Right lung (tissue), 5 donors: ENCODE measurements around the gene BRCA2. TPM values are rescaled to one million over a fixed set of nuclear protein-coding genes. Genes with fewer than 3 reads are reported as not detected.
"Not testable (repeated sequence)": the region's sequence is repeated elsewhere in the genome, so short reads cannot be mapped to it uniquely, and the experiment has no call there.

Source experiments
- DNase-seq, 2 donors: peaks; one replicate each; pipeline ENCODE4 v3.0.0-alpha.2; 2013
- polyA plus RNA-seq, 5 donors: library from polyadenylated mRNA; unstranded; fragments of 120-200 nt; gene quantifications; one replicate each; pipeline versions ENCODE4 v1.2.1 to v1.2.3, GENCODE V29; 2013; ENCODE audit warnings: inconsistent platforms in 1 of 5, low replicate concordance in 1 of 5; ENCODE audit not compliant: insufficient read length in 5 of 5, insufficient read depth in 1 of 5

BRCA2 gene
- polyA plus RNA-seq, 5 donors = 6.5 to 13.5 (median 9.3) TPM

DNA sequence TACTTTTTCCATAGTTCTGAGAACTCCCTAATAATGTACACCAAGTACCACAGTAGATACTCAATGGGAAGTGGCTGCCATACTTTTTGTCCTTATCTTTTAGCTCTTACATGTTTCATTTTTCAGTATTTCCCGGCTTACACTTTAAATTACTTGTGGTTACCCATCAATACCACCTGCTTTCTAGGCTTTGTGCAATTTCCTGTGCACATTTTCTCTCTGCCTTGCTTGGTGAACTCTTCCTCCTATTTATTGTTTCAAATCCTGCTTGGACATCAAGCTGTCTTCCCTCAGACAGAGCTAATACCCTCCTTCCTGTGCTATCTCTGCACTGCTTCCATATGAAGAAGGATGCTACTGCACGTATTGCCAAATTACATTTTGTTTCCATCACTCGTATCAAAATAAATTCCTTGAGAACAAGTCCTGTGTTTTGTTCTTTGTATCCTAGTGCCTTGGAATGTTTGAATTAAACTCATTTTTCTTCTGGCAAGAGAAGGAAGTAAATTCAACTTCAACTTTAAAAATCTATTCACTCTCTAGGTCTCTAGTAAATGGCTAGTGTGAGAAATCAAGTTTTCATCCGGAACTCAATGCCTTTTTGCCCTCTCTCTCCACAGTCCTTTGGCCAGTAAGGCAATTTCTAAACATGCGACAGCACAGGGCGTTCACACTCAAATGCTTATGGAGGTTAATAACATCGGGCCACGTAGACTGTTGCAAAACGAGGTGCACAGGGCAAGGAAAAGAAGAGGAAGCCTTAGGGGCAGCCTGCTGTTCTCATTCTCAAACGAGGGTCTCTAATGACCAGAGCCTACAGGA lies 5.8 kb upstream of the BRCA2 start:
- DNase-seq = no peak

DNA sequence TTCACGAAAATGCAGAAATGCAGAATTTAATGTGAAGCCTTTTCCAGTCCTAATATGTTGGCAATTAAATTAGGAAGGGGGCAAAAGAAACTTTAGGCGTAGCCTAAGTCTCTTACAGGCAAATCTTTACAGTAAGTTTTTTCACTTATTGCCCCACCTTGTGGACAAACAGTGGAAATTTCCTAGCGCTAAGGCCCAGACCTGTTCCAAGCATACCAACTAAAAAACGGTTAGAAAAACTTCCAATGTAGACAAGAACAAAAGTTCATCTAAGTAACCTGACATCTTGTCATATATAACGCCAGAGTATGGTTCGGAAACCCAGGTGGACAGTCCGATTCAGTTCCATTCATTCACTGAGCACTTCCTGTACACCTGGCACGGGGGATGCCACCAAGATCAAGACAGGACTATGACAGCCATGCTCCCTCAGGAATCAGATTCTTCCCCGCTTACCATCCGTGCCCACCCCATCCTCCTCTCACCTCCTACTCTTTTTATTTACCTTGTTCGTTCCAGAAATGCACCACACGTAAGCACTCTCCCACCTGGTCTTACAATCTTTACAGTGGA lies 5.1 kb upstream of the BRCA2 start:
- peak; percentile 34 to 48 for DNase-seq

DNA sequence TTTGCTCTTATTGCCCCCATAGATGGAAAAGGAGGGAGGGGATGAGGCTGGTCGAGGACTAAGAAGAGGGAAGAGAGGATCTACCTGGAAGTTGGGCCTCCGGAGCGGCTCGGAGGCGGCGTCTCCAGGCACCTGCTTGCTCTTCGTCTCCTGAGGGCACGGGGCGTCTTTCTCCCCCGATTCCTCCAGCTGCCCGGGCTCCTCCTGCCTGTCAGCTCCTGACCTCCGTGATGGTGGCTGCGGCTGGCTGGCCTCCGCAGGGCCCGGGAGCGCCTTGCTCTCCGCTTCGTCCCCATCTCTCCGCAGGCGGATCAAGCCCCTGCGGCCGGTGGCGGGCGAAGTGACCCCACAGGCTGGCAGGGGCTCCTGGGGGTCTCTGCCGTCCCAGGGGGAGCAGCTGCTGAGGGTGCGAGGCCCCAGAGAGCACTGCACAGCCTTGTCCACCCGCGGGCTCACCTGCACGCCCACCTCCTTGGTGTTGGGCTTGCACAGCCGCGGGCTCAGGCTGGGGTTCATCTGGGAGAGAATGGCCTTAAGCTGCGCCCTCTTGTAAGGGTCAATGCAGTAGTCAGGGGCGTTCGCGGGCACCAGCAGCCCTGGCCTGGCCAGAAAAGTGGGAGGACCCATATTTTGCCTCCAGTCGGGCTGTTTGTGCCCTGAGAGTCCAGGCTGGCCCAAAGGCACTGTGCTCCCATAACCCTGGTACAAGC lies 4.0 kb upstream of the BRCA2 start:
- no peak for DNase-seq

DNA sequence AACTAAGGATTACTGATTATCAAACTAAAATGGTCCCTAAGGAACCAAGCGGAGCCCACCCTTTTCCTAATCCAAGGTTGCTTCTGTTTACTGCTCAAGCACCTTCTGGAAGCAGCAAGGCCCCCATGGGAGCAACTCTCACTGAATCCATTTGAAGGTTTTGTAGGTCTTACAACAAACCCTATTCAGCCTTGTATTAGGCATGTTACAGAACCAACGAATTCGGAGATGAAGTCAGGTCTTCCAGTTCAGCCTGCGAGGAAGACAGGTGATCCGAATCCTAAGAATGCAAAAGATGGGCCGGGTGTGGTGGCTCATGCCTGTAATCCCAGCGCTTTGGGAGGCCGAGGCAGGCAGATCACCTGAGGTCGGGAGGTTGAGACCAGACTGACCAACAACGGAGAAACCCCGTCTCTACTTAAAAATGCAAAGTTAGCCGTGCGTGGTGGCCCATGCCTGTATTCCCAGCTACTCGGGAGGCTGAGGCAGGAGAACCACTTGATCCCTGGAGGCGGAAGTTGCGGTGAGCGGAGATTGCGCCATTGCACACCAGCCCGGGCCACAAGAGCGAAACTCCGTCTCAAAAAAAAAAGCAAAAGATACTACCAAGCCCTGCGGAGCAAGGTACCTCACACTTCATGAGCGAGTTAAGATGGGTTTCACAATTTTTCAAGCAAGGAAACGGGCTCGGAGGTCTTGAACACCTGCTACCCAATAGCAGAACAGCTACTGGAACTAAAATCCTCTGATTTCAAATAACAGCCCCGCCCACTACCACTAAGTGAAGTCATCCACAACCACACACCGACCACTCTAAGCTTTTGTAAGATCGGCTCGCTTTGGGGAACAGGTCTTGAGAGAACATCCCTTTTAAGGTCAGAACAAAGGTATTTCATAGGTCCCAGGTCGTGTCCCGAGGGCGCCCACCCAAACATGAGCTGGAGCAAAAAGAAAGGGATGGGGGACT lies 754 bp upstream of the BRCA2 start:
- no peak for DNase-seq

DNA sequence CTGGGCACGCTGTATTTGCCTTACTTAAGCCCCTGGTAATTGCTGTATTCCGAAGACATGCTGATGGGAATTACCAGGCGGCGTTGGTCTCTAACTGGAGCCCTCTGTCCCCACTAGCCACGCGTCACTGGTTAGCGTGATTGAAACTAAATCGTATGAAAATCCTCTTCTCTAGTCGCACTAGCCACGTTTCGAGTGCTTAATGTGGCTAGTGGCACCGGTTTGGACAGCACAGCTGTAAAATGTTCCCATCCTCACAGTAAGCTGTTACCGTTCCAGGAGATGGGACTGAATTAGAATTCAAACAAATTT lies 676 bp downstream of the BRCA2 start:
- DNase-seq = peak in 1 of 2 donors; percentile 84

DNA sequence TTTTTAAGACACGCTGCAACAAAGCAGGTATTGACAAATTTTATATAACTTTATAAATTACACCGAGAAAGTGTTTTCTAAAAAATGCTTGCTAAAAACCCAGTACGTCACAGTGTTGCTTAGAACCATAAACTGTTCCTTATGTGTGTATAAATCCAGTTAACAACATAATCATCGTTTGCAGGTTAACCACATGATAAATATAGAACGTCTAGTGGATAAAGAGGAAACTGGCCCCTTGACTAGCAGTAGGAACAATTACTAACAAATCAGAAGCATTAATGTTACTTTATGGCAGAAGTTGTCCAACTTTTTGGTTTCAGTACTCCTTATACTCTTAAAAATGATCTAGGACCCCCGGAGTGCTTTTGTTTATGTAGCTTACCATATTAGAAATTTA lies 1.2 kb downstream of the BRCA2 start:
- DNase-seq = no peak

DNA sequence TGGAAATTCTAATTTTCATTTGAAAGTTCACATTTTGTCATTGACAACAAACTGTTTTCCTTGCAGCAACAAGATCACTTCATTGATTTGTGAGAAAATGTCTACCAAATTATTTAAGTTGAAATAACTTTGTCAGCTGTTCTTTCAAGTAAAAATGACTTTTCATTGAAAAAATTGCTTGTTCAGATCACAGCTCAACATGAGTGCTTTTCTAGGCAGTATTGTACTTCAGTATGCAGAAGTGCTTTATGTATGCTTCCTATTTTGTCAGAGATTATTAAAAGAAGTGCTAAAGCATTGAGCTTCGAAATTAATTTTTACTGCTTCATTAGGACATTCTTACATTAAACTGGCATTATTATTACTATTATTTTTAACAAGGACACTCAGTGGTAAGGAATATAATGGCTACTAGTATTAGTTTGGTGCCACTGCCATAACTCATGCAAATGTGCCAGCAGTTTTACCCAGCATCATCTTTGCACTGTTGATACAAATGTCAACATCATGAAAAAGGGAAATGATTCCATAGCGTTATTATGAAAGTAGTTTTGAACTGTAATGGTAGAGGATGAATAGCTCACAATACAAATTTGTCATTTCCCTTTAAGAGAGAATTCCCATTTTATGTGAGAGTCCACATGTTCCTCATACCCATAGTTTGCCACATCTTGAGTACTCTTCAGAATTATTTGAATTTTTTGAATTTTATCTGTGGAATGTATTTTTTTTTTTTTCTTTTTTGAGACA lies 2.6 kb downstream of the BRCA2 start:
- DNase-seq = no peak

DNA sequence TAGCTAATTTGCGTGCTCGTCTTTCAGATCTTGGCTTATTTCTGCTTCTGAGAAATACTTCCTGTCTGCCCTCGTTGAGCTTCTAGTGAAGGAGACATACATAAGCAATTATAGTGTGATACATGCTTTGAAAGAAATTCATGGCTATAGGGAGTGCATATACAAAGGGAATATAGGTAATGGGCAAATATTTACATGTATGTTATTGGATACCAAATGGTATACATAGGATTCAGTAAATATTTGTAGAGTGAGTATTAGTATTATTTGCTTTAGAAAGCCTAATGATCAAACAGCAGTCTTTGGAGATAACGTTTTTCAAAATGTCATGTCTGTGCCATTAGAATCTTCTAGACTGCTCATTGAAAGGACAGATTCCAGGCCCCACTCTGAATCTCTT lies 5.2 kb downstream of the BRCA2 start:
- no peak for DNase-seq

DNA sequence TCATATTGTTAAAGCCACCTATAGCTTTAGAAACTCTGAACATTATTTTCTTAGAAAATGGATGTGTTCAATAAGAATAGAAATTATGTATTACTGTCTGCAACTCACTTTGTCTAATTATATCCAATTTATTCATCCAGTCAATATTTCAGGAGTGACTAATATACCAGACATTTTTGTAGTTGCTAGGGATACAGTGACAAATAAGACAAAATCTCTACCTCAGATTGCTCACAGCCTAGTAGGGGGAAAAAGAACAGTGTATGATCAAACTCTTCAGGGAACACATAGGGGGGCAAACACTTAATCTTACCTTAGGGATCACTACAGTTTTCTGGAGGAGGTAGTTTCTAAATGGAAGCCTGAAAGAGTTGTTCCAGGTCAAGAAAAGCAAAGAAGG lies 8.6 kb downstream of the BRCA2 start:
- DNase-seq = no peak

DNA sequence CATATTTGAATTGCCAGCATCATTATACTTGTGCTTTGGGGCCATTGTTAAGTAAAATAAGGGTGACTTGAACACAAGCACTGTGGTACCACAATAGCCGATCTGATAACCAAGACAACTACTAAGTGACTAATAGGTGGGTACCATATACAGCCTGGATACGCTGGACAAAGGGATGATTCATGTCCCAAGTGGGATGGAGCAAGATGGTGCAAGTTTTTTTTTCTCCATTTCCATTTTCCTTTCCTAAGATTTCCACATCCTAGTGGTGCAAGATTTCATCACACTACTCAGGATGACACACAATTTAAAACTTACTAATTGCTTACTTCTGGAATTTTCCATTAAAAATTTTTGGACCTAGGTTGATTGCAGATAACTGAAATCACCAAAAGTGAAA lies 15.1 kb downstream of the BRCA2 start:
- no peak for DNase-seq

DNA sequence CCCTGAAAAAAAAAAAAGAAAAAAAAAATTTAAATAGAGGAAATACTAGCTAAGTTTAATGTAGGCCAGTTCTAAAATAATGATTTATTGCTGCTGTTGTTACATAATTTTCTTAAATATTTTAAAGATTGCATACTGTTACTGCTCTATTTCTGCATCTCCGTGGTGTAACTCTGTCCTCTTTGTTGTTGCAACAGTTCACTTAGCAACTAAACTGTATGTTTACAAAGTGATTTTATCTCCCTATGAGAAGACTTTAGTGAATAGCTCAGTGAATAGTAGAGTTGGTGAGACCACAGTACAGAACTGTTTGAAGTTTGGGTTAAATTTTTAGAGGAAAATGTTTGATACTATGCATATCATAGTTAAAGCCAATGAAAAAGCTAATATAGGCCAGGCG lies 19.4 kb downstream of the BRCA2 start:
- DNase-seq = no peak

DNA sequence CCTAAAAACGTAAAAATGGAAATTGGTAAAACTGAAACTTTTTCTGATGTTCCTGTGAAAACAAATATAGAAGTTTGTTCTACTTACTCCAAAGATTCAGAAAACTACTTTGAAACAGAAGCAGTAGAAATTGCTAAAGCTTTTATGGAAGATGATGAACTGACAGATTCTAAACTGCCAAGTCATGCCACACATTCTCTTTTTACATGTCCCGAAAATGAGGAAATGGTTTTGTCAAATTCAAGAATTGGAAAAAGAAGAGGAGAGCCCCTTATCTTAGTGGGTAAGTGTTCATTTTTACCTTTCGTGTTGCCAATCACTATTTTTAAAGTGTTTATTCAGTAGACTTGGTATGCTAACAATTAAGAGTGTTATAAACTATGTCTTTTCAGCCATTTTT lies 25.6 kb downstream of the BRCA2 start:
- no peak for DNase-seq

DNA sequence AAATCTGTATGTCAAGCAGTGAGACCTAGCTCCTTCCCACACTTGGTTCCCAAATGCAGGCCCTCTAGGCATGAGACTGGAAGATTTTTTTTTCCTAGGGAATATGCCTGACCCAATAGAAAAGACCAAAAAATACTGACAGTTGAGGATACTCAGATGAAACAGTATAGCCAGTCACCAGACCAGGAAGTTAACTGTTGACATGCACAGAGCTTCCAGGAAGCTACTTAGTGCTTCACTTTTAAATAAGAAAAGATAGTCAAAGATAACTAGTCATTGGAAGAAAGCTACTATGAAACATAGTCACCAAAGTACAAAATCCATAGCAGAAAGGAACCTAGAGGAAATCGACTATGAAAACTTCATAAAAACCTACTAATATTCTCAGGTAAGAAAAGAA lies 32.3 kb downstream of the BRCA2 start:
- no peak for DNase-seq

DNA sequence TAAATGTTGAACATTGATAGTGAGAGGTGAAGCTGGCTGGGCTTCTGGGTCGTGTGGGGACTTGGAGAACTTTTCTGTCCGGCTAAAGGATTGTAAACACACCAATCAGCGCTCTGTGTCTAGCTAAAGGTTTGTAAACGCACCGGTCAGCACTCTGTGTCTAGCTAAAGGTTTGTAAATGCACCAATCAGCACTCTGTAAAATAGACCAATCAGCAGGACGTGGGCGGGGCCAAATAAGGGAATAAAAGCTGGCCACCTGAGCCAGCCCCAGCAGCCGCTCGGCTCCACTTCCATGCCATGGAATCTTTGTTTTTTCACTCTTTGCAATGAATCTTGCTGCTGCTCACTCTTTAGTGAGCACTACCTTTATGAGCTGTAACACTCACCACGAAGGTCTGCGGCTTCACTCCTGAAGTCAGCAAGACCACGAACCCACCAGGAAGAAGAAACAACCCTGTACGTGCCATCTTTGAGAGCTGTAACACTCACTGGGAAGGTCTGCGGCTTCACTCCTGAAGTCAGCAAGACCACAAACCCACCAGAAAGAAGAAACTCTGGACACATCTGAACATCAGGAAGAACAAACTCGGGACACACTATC lies 35.6 kb downstream of the BRCA2 start:
- DNase-seq = not testable (repeated sequence)

DNA sequence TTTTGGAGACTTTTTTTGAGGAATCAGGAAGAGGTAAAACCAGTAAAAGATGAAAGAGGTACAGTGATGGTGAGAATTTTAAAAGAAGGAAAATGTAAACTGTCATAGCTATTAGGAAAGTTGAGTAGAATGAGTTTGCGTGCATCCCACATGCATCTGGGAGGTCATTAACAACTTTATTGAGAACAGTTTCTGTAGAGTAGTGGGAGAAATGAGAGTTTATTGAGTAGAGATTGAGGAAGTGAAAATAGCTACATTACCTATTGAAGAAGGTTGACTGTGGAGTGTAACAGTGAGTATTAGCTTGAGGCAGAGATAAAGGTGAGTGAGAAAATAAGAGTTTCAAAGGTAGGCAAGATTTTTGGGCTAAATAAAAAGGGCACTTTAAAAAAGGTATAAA lies 38.7 kb downstream of the BRCA2 start:
- DNase-seq = no peak

DNA sequence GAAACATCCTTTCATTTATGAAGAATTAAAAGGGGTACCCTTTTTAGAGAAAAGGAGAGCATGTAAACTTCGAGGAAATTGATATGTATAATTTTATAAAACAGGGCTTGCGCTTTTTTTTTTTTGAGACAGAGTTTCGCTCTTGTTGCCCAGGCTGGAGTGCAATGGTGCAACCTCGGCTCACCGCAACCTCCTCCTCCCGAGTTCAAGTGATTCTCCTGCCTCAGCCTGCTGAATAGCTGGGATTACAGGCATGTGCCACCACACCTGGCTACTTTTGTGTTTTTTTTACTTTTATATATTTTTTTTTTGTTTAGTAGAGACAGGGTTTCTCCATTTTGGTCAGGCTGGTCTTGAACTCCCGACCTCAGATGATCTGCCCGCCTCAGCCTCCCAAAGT lies 40.6 kb downstream of the BRCA2 start:
- not testable (repeated sequence) for DNase-seq

DNA sequence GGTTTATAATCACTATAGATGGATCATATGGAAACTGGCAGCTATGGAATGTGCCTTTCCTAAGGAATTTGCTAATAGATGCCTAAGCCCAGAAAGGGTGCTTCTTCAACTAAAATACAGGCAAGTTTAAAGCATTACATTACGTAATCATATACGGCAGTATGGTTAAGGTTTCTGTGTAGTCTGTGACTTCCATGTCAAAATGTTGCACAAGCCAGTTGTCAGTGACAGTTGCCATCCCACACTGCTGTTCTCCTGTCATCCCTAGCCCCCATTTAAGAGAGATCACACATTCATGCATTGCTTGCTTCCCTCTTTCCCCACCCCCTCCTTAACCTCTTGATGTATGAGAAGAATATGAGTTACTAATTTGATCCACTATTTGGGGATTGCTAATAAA lies 47.3 kb downstream of the BRCA2 start:
- DNase-seq = no peak

DNA sequence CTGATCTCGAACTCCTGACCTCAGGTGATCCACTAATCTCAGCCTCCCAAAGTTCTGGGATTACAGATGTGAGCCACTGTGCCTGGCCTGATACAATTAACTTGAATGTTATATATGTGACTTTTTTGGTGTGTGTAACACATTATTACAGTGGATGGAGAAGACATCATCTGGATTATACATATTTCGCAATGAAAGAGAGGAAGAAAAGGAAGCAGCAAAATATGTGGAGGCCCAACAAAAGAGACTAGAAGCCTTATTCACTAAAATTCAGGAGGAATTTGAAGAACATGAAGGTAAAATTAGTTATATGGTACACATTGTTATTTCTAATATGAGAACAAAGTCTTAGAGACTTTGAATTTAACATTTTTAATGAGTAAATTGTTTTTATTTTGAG lies 55.5 kb downstream of the BRCA2 start:
- no peak for DNase-seq

DNA sequence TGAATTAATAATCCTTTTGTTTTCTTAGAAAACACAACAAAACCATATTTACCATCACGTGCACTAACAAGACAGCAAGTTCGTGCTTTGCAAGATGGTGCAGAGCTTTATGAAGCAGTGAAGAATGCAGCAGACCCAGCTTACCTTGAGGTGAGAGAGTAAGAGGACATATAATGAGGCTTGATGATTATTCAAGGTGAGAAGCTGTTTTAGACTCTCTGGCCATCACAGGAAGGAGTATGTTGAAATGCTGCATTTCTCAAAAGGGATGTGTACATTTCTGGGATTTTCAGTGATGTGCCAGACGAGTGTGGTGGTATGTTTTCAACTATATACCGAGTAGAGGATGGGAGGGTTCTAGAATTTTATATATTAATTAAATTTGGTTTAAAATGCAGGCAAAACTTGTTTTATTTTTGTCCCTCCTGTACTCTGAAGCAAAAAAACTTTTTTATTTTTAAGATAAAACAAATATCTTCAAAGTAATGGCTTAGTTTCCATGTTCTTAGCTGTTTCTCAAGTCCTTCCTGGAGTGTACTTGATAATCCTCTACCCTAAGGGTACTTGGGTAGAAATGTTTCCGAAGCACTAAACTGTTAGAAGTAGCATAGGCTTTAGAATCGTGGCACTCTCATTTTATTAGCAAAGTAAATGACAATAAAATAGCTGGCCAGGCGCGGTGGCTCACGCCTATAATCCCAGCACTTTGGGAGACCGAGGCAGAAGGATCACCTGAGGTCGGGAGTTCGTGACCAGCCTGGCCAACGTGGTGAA lies 61.5 kb downstream of the BRCA2 start:
- DNase-seq = peak; percentile 26 to 37

DNA sequence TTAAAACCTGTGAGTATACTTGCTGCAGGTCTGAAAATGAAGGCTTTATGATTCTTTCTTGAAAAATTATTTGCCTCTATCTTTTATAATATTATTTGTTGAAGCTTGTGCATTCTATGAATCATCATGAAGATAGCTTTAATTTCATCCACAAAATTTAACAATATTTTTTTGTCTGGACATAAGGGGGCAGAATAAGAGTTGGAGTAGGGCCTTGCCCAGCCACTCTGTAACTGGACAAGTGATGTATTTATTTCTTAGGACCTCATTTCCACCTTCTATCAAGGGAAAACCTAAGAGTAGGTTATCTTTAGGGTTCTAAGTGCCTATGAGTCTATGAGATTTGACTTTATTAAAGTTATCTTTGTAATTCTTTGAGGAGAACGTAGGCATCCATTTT lies 62.7 kb downstream of the BRCA2 start:
- no peak for DNase-seq
